HG03378 (cell line): ENCODE data around the gene ARID2.
A peak's percentile ranks its signal among the peaks of the same experiment; 100 is the strongest.

Experiments used
- ATAC-seq: cut with Tn5 transposase; IDR thresholded peaks from one replicate; pipeline ENCODE4 v1.9.1; 2021; ENCODE audit warnings: mild to moderate bottlenecking, moderate library complexity; ENCODE audit not compliant: unreplicated experiment

The ARID2 gene

GRCh38 chr12:45762185-45763110 is 32.9 kb downstream of the ARID2 start:
- ATAC-seq, result no peak

GRCh38 chr12:45763381-45763780 is 33.9 kb downstream of the ARID2 start:
- ATAC-seq, result no peak

GRCh38 chr12:45768194-45768593 is 38.7 kb downstream of the ARID2 start:
- ATAC-seq, result no peak

- no peak for ATAC-seq
These were observed 44.2 kb downstream of the ARID2 start for GRCh38 chr12:45773747-45774146.

- ATAC-seq, result no peak
These were observed 45.1 kb downstream of the ARID2 start for GRCh38 chr12:45774508-45775162.

- no peak for ATAC-seq
These were observed 46.0 kb downstream of the ARID2 start for GRCh38 chr12:45775465-45775864.

- ATAC-seq, result no peak
These were observed 46.5 kb downstream of the ARID2 start for GRCh38 chr12:45775964-45776363.

GRCh38 chr12:45779936-45780335 is 50.4 kb downstream of the ARID2 start:
- no peak for ATAC-seq

- ATAC-seq, result no peak
These were observed 51.6 kb downstream of the ARID2 start for GRCh38 chr12:45781080-45781479.

GRCh38 chr12:45785315-45785714 is 55.8 kb downstream of the ARID2 start:
- no peak for ATAC-seq

GRCh38 chr12:45789025-45789424 is 59.5 kb downstream of the ARID2 start:
- peak; percentile 83 for ATAC-seq

GRCh38 chr12:45794422-45794821 is 64.9 kb downstream of the ARID2 start:
- ATAC-seq, result no peak

- ATAC-seq, result no peak
These were observed 72.1 kb downstream of the ARID2 start for GRCh38 chr12:45801625-45802024.

GRCh38 chr12:45803111-45803510 is 73.6 kb downstream of the ARID2 start:
- no peak for ATAC-seq

- no peak for ATAC-seq
These were observed 87.1 kb downstream of the ARID2 start for GRCh38 chr12:45816652-45817051.

GRCh38 chr12:45827974-45828373 is 98.5 kb downstream of the ARID2 start:
- peak; percentile 35 for ATAC-seq

- ATAC-seq, result peak; percentile 71
These were observed 98.9 kb downstream of the ARID2 start for GRCh38 chr12:45828402-45828801.

- ATAC-seq, result no peak
These were observed 102.1 kb downstream of the ARID2 start for GRCh38 chr12:45831590-45831989.

- ATAC-seq, result no peak
These were observed 103.9 kb downstream of the ARID2 start for GRCh38 chr12:45833401-45833800.

GRCh38 chr12:45834809-45835208 is 105.3 kb downstream of the ARID2 start:
- no peak for ATAC-seq

- no peak for ATAC-seq
These were observed 110.4 kb downstream of the ARID2 start for GRCh38 chr12:45839917-45840316.

- ATAC-seq, result no peak
These were observed 119.8 kb downstream of the ARID2 start for GRCh38 chr12:45849289-45849688.
